ENCODE measurements around the gene CEACAM21. TPM values are rescaled to one million over a fixed set of nuclear protein-coding genes. Genes with fewer than 3 reads are reported as not detected.

The CEACAM21 gene
- polyA plus RNA-seq, 1 of the 3 experiments (the other 2 are of a cell fraction): not detected

DNA sequence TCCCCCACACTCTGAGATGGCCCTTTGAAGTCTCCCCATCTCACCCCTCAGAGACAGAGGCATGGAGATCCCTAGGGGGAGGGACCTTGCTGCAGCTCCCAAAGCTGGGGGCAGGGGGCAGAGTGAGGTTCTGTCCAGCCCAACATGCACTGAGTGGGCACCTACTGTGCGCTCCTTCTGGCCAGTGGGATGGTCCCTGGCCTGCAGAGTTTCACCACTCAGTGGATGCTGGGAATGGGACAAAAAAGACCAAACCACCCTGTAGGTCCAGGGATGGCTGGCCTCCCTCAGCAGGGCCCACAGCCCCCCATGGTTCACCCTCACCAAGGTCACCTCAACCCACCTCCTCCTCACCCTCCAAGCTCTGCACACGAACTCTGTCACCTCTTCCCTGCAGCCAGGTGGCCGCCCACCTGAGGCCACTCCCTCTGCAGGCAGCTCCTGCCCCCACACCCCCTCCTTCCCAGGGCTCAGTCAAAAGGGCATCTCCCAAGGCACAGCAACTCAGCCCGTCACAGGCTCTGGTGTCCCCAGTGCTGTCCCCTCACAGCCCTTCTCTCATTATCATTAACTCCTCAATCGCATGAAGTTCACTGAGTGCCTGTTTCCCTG lies 16.1 kb downstream of the CEACAM21 start:
- Histone ChIP-seq H3K9ac (no peak overlapping the region), H2AFZ (ENCODE audit: low read depth) (no peak overlapping the region), H3K4me3 (ENCODE audit: low read depth in 2 of 2, low read length in 1 of 2) (no peak overlapping the region), H3F3A (replicated peaks; ENCODE audit: insufficient read depth) (no peaks in the 10 kb centered on the region), H3K27me3 (ENCODE audit: insufficient read depth) (no peaks in the 10 kb centered on the region; the same call in 1 of the 2 replicates), H3K79me2 (ENCODE audit: insufficient read depth) (no peaks in the 10 kb centered on the region), H3K4me1 (ENCODE audit: control insufficient read depth in 1 of 2, insufficient read depth in 2 of 2, low read depth in 1 of 2, low read length in 1 of 2) (no peaks in the 10 kb centered on the region), H4K20me1 (ENCODE audit: insufficient read depth) (no peaks in the 10 kb centered on the region), H3K4me2 (no peak overlapping the region), H3K27ac (ENCODE audit: low read depth in 2 of 2, low read length in 1 of 2) (no peak overlapping the region), H3K9me3 (no peaks in the 10 kb centered on the region), H3K36me3 (replicated peaks in 1 of 2; ENCODE audit: control insufficient read depth in 1 of 2, insufficient read depth in 2 of 2, low read length in 1 of 2) (no peaks in the 10 kb centered on the region), H3K9me2 (no peaks in the 10 kb centered on the region)
- ChIA-PET CTCF (no interaction called here), POLR2A (no interaction called here)
- 0% methylated on average over 4 of the region's 5 CpGs for WGBS (ENCODE audit: low lambda C conversion rate)
- DNase-seq: no peak
- TF ChIP-seq MXI1 (IDR thresholded peaks at IDR 0.05; ENCODE audit: low read depth, low read length) (no peak), CHD2 (IDR thresholded peaks at IDR 0.05; ENCODE audit: low read length, partially characterized antibody) (no peak), TCF12 (IDR thresholded peaks at IDR 0.05) (no peak), RFX5 (IDR thresholded peaks at IDR 0.05; ENCODE audit: low read length) (no peak), GATA2 (CRISPR knock-in tag; IDR thresholded peaks at IDR 0.05) (no peak), NRF1 (IDR thresholded peaks at IDR 0.05; ENCODE audit: low read depth, low read length) (no peak), YY1 (IDR thresholded peaks at IDR 0.05; ENCODE audit: low read depth) (no peak), SMC3 (IDR thresholded peaks at IDR 0.05; ENCODE audit: low read depth, low read length) (no peak), GABPA (IDR thresholded peaks at IDR 0.05; ENCODE audit: low read depth) (no peak)
- TF ChIP-seq, protein P1, sequence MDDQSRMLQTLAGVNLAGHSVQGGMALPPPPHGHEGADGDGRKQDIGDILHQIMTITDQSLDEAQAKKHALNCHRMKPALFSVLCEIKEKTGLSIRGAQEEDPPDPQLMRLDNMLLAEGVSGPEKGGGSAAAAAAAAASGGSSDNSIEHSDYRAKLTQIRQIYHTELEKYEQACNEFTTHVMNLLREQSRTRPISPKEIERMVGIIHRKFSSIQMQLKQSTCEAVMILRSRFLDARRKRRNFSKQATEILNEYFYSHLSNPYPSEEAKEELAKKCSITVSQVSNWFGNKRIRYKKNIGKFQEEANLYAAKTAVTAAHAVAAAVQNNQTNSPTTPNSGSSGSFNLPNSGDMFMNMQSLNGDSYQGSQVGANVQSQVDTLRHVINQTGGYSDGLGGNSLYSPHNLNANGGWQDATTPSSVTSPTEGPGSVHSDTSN (IDR thresholded peaks at IDR 0.05): no peak
- TF ChIP-seq, protein P2, sequence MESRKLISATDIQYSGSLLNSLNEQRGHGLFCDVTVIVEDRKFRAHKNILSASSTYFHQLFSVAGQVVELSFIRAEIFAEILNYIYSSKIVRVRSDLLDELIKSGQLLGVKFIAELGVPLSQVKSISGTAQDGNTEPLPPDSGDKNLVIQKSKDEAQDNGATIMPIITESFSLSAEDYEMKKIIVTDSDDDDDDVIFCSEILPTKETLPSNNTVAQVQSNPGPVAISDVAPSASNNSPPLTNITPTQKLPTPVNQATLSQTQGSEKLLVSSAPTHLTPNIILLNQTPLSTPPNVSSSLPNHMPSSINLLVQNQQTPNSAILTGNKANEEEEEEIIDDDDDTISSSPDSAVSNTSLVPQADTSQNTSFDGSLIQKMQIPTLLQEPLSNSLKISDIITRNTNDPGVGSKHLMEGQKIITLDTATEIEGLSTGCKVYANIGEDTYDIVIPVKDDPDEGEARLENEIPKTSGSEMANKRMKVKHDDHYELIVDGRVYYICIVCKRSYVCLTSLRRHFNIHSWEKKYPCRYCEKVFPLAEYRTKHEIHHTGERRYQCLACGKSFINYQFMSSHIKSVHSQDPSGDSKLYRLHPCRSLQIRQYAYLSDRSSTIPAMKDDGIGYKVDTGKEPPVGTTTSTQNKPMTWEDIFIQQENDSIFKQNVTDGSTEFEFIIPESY (IDR thresholded peaks at IDR 0.05; ENCODE audit: borderline replicate concordance, low read depth): no peak
- TF ChIP-seq, protein P3, sequence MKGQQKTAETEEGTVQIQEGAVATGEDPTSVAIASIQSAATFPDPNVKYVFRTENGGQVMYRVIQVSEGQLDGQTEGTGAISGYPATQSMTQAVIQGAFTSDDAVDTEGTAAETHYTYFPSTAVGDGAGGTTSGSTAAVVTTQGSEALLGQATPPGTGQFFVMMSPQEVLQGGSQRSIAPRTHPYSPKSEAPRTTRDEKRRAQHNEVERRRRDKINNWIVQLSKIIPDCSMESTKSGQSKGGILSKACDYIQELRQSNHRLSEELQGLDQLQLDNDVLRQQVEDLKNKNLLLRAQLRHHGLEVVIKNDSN (IDR thresholded peaks at IDR 0.05; ENCODE audit: borderline replicate concordance, low read depth): no peak
- TF ChIP-seq, protein P4, sequence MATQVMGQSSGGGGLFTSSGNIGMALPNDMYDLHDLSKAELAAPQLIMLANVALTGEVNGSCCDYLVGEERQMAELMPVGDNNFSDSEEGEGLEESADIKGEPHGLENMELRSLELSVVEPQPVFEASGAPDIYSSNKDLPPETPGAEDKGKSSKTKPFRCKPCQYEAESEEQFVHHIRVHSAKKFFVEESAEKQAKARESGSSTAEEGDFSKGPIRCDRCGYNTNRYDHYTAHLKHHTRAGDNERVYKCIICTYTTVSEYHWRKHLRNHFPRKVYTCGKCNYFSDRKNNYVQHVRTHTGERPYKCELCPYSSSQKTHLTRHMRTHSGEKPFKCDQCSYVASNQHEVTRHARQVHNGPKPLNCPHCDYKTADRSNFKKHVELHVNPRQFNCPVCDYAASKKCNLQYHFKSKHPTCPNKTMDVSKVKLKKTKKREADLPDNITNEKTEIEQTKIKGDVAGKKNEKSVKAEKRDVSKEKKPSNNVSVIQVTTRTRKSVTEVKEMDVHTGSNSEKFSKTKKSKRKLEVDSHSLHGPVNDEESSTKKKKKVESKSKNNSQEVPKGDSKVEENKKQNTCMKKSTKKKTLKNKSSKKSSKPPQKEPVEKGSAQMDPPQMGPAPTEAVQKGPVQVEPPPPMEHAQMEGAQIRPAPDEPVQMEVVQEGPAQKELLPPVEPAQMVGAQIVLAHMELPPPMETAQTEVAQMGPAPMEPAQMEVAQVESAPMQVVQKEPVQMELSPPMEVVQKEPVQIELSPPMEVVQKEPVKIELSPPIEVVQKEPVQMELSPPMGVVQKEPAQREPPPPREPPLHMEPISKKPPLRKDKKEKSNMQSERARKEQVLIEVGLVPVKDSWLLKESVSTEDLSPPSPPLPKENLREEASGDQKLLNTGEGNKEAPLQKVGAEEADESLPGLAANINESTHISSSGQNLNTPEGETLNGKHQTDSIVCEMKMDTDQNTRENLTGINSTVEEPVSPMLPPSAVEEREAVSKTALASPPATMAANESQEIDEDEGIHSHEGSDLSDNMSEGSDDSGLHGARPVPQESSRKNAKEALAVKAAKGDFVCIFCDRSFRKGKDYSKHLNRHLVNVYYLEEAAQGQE (IDR thresholded peaks at IDR 0.05; ENCODE audit: low read depth, low read length): no peak
